HG03460 (cell line): Measurements from ENCODE around the gene PMF1.

Source experiments
- ATAC-seq: cut with Tn5 transposase; IDR thresholded peaks from one replicate; pipeline ENCODE4 v1.9.1; 2021; ENCODE audit not compliant: unreplicated experiment

Gene PMF1

GRCh38 chr1:156233426-156234127, 20.8 kb downstream of the PMF1 start:
- no peak for ATAC-seq

DNA sequence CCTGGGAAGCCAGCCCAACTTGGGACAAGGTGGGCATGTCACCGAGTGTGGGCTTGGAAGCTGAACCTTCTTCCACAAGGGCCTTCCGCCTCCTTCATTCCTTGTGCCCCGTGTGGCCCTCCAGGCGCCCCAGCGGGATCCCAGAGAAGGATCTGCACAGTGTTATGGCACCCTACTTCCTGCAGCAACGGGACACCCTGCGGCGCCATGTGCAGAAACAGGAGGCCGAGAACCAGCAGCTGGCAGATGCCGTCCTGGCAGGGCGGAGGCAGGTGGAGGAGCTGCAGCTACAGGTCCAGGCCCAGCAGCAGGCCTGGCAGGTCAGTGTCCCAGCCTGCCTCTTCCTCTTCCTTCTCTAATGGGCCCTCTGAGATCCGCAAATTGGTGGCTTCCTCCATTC, 23.4 kb downstream of the PMF1 start:
- ATAC-seq: no peak

DNA sequence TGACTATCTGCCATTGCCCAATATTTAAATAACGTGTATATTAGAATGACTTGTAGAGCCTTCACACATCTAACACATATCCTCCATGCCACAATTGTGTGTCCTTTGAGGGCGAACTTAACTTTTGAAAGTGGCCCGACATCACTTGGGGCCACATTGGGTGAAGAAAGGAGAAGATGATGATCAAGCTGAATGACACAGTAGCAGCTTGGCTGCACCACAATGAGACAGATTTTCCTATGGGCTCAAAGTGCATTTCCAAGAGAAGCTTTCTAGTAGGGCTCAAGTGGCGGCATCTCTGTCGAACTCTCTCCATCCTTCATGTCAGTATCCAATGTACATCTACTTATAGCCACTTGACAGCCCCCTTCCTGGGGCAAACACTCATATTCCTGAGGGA, 25.4 kb downstream of the PMF1 start:
- ATAC-seq: no peak

DNA sequence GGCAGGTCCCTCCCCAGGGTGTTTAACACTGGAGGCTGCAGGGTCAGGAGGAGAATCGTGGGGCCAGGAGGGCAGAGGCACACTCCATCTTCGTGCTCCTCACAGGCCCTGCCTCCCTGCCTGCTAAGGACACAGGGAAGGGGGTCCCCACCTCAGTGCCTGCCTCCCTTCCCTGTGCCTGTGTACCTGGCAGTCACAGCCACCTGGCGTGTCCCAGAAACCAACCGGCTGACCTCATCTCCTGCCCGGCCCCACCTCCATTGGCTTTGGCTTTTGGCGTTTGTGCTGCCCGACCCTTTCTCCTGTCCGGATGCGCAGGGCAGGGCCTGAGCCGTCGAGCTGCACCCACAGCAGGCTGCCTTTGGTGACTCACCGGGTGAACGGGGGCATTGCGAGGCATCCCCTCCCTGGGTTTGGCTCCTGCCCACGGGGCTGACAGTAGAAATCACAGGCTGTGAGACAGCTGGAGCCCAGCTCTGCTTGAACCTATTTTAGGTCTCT, 28.6 kb downstream of the PMF1 start:
- no peak for ATAC-seq

DNA sequence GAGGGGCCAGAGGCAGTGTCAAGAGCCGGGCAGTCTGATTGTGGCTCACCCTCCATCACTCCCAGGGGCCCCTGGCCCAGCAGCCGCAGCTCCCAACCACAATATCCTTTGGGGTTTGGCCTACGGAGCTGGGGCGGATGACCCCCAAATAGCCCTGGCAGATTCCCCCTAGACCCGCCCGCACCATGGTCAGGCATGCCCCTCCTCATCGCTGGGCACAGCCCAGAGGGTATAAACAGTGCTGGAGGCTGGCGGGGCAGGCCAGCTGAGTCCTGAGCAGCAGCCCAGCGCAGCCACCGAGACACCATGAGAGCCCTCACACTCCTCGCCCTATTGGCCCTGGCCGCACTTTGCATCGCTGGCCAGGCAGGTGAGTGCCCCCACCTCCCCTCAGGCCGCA, 29.1 kb downstream of the PMF1 start, which contains the start of gene BGLAP:
BGLAP (plus strand) TSS at position 259 of the 400 bp plus-strand sequence; CDS start at position 307, 48 bp downstream.
- ATAC-seq: no peak

DNA sequence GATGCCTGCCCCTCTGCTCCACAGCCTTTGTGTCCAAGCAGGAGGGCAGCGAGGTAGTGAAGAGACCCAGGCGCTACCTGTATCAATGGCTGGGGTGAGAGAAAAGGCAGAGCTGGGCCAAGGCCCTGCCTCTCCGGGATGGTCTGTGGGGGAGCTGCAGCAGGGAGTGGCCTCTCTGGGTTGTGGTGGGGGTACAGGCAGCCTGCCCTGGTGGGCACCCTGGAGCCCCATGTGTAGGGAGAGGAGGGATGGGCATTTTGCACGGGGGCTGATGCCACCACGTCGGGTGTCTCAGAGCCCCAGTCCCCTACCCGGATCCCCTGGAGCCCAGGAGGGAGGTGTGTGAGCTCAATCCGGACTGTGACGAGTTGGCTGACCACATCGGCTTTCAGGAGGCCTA, 29.9 kb downstream of the PMF1 start:
- ATAC-seq: no peak

GRCh38 chr1:156244126-156244525, 31.3 kb downstream of the PMF1 start:
- no peak for ATAC-seq

- ATAC-seq: no peak
These were observed 31.9 kb downstream of the PMF1 start for GRCh38 chr1:156244712-156245111.

DNA sequence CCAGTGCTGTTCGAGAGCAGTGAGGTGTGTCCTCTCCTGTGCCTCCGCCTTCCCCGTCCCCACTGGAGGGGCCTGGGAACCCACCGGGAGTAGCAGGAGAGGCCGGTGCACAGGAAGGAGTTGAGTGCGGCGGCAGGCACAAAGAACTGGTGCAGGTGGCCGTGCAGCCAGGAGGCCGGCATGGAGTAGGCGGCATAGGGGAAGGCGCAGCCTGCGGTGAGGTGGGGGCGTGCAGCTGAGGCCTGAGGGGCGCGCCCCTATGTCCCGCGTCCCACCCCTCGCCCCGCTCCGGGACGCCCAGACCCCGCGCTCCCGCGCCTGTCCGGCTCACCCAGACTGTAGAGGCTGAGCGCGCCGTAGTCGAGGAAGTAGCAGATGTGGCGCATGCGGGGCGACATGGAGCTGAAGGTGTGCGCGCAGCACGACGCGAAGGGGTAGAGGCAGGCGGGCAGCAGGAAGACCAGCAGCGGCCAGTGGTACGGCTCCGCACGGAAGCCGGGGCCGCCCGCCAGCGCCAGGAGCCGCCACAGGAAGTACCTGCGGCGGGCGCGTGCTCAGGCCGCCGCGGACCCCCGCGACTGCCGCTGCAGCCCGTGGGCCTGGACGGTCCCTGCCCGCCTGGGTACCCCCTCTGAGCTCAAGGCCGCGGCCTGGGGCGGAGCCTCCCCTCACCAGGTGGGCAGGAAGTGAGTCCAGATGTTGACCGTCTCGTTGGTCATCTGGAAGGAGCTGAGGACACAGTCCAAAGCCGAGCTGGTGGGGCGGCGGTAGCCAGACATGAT, 32.8 kb downstream of the PMF1 start:
- ATAC-seq: no peak

DNA sequence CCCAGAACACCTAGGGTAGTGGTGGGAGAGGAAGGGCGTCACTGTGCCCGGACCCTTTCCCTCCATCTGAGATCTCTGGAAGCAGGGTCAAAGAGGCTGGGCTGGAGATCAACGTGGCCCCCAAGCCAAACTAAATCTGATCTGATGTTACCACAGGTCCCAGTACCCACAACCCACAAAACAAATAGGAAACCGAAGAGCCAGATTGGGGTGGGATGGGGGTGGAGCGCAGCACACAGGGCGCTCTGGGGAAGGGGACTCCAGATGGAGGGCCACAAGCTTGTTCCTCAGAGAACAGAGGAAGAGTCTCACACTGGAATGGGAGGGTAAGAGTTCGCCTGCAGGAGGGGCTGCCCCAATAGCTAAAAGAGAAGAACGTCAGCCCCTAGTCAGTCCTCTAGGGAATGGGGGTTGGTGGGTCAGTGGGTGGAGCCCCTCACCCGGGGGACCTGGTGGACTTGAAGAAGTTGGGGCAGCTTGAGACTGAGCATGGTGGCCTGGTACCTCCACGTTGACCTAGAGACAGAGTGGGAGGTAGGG, 33.5 kb downstream of the PMF1 start:
- ATAC-seq: no peak

- ATAC-seq: no peak
These were observed 34.1 kb downstream of the PMF1 start for GRCh38 chr1:156246781-156247459.

- ATAC-seq: no peak
These were observed 34.9 kb downstream of the PMF1 start, which contains the start of gene PAQR6 for GRCh38 chr1:156247460-156248322. PAQR6 (minus strand) TSS chr1:156248056; CDS start chr1:156246731, 1,325 bp downstream.

- no peak for ATAC-seq
These were observed 35.5 kb downstream of the PMF1 start for GRCh38 chr1:156248323-156248683.

GRCh38 chr1:156249593-156249992, 36.8 kb downstream of the PMF1 start:
- no peak for ATAC-seq

DNA sequence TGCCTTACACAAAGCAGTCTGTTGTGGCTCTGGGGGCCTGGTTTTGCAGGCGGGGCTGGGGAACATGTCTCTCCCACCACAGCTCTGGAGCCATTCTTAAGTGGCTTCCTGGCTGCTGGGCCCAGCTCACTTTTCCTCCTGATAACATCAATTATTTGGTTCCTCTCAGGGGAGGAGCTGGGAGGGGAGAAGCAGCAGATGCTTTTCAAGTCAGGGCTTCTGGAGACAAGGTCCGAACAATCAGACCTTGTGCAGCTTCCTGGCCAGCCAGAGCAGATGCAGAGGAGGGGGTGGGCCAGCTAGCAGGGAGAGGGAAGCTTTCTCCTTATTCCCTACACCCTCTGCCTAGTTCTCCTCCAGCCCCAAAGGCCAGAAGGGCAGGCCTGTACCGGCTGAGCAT, 38.7 kb downstream of the PMF1 start:
- no peak for ATAC-seq

- no peak for ATAC-seq
These were observed 40.8 kb downstream of the PMF1 start for GRCh38 chr1:156253634-156254033.

GRCh38 chr1:156257711-156258110, 44.9 kb downstream of the PMF1 start:
- no peak for ATAC-seq

- no peak for ATAC-seq
These were observed 46.1 kb downstream of the PMF1 start for GRCh38 chr1:156258859-156259258.

GRCh38 chr1:156259805-156260204, 47.0 kb downstream of the PMF1 start:
- ATAC-seq: no peak

- ATAC-seq: no peak
These were observed 48.1 kb downstream of the PMF1 start for GRCh38 chr1:156260896-156261295.
